ENCODE results near the gene CALN1.

Gene CALN1

DNA sequence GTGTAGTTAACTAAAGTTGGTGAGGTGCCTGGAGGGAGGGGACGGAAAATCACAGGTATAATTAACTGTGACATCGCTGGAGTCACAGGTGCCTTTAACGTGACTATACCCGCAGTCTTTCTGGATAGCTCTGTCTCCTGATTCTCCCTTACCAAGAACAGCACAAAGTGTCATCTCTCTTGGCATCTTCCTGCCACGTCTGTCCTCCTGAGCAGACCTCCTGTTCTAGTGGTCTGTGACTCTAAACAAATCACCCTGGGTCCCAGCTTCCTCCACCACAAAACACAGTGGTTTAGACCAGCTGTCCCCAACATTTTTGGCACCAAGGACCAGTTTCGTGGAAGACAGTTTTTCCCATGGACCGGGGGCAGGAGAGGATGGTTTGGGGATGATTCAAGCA lies 90.5 kb downstream of the CALN1 start:
- DNase-seq: no peak

DNA sequence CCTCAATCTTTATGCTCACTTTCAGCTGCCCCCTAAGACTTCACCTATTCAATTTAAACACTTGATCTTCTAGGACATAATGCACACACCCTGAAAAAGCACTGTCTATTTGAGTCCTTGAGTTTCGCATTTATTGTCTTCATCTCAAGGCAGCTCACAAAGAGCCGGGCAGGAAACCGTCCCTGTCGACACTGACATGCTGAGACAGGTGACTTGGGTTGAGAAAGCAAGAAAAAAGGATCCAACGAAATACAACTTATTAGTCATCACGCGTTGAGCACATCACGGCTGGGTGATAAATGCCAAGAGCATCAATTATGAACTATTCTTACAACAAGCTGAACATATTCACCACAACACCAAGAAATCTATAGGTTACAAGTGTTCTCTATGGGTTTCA lies 91.1 kb downstream of the CALN1 start:
- no peak for DNase-seq

DNA sequence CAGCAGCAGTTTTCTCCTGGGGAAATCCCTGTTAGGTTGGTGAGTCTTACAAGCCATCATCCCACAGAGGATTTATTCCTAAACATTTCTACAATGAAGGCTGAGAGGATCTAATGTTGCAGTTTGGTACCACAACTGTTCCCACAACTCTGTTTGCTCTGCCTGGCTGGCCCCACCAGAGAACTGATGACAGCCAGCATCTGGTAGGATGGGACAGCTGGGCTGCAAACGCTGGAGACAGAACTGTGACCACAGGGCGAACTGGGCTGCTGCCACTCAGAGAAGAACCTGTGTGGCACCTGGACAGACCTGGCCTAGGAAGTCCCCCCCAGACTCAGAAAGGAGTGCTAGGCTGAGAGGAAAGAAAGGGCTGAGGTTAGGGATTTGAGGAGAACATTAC lies 94.8 kb downstream of the CALN1 start:
- DNase-seq: no peak

DNA sequence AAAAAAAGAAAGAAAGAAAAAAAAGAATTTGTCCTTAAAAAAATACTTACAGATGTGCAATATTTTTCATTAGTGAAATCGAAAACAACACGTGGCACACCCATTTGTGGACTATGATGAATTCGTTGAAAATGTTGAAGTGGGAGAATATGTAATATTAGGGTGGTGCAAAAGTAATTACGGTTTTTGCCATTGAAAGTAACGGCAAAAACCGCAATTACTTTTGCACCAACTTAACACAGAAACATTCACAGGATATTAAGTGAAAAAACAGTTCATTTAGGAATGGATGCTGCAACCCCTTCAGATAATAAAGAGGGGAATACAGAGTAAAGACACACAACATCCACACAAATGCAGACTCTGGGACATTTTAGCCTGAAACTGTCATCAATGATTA lies 96.0 kb downstream of the CALN1 start:
- DNase-seq: no peak

DNA sequence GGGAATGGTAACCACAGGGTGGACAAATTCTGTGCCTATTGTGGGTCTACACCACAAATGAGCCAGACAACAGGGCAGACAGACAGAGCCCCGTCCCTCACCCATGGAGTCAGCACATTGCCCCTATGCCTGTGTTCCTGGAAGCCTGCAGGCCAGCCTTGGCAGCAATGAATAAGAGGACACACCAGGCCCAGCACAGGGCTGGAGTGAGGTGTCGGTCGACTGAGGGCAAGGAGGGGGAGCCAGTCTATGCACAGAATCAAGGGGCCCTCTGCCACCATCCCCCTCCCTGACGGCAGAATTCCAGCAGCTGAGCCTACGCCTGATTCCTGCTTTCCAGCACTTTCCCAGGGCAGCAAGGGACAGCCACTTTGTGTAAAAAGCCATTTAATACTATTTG lies 98.2 kb downstream of the CALN1 start:
- DNase-seq: no peak

DNA sequence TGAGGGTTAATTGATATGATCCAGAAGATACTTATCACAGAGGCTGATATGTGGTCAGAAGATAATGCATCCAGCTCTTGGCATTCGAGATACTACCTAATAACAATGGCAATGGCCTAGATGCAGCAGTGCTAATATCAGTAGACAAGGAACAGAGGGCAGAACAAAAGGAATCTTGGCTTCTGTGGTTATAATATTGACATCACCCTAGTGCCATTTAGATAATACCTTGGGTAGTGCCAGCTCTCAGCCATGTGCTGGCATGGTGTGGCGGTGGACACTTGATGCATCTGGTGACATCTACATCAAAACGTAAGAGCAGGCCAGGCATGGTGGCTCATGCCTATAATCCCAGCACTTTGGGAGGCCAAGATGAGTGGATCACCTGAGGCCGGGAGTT lies 101.8 kb downstream of the CALN1 start:
- DNase-seq: no peak

DNA sequence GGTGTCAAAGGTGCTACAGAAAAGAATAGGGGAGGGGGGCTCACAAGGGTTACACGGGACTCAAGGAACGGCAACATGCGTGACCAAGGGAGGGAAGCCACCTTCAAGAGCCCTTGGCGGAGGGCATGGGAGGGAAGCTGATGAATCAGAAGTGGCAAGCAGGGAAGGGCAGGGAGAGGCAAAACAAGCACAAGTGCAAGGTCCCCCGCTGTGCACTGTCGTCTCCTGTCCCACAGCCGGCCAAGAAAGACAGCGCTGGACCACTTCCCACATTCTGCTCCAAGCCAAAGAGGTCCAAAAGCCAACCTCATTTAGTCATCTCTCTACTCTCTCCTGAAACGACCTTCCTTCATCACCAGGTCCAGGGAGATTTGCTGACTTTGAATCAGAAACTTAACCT lies 102.7 kb downstream of the CALN1 start:
- DNase-seq: no peak

DNA sequence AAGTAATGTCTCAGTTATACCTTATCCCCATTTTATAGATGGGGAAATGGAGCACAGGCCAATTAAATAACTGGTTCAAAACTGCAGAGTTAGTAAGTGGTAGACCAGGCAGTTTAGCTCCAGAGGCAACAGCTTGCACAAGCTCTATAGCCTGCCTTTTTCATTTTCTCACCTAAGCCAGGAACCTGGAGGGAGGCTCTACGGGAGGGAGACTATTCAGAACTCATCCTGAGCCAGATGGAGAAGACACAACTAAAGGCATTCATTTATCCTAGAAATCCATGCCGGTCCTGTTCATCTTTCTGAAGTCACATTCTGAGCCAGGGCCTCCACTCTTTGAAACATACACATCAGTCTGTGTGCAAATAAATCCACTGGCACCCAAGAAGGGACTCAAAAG lies 103.2 kb downstream of the CALN1 start:
- DNase-seq: no peak

DNA sequence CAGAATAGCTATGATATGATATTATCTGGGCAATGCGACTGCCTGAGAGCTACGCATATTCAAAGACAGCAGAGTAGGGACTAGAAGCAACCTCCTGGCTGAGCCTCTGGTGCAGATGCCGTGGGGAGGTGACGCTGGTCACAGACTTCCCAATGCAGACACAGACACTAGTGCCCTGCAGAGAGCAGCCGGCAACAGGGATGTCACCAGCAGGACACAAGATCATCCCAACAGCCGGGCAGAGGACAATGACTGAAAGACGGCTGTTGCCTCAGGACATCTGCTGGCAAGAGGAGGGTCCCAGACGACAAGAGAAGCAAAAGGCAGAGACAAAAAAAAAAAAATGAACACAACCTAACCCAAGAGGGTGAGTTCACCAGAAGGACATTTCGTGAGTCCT lies 104.6 kb downstream of the CALN1 start:
- DNase-seq: no peak

DNA sequence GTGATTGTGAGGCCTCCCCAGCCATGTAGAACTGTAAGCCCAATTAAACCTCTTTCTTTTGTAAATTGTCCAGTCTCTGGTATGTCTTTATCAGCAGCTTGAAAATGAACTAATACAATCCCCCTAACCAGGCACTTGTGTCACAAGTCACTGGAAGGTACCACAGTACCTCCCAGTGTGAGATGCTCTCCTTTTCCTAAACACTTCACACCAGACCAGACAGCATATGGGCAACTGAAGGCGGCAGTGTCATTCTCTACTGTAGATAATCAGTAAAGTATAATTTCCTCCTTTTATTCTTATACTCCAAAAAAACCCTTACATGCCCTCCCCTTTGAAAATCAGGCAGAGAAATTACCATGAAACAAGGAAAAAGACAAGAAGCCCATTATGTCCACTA lies 113.2 kb downstream of the CALN1 start:
- DNase-seq: no peak

DNA sequence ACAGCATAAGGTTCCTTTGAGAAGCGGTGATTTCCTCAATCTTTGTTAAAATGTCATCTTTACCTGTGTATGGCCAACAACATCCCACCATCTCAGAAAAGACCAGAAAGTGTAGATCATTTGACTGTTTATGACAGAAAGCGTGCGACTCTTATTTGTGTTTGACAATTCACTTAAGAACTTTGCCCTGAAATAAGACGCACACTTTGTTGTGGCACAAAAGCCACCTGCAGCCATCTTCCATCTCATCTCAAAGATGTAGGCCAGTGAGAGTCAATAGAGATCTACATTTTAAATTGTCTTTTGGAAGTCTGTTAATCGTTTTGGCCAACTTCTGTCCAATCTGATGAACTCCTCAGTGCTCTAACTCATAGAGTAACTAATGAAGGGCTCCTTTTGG lies 114.0 kb downstream of the CALN1 start:
- no peak for DNase-seq

DNA sequence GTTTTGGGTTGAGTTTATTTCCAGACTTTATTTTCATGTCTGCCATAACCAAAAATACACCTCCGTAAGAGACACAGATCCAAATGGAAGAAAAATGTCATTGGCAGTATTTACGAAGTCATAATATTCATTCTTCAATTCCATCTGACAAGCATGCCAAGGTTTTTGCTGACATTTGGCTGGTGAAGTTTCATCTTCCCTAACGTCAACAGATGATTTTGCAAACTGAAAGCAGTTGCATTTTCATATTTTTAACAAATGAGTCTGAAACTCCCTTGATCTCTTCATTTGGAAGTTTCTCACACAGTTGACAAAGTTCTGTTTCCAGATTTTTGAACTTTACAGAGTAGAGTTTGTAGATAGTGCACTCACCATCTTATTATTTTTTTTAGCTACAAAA lies 114.5 kb downstream of the CALN1 start:
- no peak for DNase-seq

DNA sequence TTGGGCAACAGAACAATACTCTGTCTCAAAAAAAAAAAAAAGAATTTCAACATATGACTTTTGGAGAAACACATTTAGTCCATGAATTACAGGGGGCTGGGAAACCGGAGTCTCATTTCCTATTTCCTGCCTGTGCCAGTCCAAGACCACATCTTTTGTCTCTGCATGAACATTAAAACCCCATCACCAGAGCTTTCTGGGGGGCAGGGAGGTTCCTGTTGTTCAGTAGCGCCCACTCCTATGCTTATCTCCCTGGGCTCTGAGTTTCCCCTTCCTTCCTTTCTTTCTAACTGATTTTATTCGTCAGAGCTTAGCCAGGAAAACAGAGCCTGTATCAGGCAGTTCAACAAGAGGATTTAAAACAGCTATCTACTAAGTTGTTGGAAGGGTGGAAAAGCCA lies 119.3 kb downstream of the CALN1 start:
- DNase-seq: no peak

DNA sequence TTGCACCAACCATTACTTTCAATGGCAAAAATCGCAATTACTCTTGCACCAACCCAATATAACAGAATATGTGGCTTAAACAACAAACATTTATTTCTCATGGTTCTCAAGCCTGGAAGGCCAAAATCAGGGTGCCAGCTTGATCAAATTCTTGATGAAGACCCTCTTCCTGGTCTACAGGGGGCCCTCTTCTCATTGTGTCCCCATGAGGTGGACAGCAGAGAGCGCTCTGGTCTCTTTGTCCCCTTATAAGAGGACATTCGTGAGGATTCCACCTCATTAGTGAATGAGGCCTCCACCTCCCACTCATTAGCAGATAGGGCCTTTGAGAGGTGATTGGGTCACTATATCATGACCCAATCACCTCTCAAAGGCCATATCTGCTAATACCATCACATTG lies 120.0 kb downstream of the CALN1 start:
- DNase-seq: no peak

DNA sequence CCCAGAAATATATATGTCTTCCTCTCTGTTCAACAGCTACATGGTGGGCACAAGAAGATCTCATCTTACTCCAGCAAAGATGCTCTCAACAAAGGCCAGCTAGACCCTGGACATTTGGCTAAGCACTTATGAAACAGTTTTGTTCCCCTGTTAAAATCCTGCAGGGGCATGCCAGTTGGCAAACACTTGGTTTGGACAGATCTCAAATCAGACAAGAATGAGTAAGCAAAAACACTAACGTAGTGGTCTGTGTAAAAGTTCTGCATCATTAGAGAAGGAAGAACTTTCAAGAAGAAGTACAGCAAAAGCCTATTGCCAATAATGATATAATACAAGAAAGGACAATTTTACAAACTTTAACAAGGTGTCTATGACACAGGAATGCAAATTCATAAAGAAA lies 125.6 kb downstream of the CALN1 start:
- DNase-seq: no peak

DNA sequence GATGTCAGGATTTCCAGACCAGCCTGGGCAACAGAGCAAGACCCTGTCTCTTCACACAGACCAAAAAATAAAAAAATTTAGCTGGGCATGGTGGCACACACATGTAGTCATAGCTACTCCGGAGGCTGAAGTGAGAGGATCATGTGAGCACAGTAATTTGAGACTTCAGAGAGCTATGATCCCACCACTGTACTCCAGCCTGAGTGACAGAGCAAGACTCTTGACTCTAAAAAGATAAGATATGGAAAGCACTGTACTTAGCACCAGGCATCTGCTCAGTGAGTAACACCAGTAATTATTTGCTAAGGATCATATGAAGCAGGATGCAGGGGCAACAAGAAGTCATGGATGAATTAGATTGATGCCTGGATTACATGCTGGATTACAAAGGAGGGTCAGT lies 128.8 kb downstream of the CALN1 start:
- DNase-seq: no peak

DNA sequence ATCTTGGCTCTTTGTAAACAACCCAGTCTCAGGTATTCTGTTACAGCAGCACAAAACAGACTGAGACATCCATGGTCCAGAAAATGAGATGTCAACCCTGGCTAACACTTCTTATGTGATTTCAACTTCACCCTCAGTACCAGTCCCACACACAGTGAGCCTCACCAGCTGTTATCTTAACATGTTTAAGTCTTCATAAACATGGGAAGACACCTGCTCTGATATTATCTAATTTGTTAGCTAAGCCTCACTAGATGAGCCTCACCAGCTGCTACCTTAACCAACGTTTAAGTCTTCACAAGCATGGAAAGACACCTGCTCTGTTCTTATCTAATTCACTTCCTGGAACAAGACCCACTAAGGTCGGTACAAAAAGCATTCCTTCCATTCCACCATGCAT lies 130.8 kb downstream of the CALN1 start:
- DNase-seq: no peak

DNA sequence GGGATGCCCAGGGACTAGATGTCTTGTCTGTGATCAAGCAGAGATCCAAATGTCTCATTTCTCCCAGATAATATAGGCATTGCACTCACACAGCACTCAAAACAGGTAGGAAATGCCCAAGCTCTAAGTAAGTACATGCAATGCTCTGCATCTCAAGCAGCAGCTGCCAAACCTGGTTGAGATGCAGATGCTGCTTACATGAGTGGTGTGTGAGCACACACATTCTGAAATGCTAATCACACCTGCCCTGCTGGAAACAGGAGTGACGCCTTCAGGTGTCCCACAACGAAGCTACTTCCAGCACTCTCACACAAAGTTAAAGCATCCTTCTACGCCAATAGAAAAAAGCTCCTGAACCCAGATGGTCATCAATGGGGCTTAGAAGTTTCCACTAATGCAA lies 132.9 kb downstream of the CALN1 start:
- DNase-seq: no peak

DNA sequence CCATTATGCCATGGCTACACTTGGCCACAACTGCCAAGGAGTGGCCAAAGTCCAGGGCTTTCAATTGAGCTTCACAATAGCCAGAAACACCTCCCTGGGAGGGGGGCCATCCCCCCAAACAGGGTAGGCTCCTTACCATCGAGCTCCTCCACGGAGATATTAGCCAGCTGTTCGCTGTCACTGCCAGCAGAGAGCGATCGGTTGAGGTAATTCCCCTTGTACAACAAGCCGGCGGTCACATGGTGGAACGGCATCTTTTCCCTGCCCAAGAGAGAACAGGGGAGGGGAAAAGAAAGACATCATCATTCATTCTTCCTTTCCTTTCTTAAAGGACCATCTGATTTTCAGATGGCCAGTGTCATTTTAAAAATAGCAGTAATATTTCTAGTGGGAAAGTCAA lies 133.6 kb downstream of the CALN1 start:
- no peak for DNase-seq

DNA sequence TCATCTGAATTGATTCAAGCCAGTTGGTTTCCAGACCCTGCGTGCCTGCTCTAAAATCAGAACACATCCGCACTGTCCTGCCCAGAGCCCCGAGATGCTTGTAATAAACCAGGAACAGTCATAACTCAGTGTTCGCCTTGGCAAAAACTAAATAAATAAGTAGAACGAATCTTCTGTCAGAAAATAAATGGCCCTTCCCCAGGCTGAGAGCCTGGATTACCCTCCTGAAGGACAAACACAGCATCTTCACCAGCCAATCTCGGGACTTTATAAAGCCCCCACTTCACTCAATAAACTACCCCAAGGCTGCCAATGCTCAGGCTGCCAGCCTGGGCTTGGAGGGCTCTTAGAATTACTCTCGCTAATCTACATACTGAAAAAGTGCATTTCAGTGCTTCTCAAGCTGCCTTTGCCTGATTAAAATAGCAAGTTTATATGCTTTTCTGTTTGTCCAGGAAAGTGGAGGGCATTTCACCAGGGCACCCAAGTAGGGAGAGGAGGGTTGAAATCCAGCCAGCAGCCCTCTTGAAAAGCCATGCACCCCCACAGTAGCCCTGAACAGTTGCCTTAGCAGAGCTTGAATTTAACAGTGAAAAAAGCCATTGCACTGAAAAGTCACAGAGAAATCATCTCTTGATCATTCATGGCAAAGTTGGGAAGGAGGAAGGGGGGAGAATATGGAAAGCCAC lies 136.6 kb downstream of the CALN1 start:
- no peak for DNase-seq

DNA sequence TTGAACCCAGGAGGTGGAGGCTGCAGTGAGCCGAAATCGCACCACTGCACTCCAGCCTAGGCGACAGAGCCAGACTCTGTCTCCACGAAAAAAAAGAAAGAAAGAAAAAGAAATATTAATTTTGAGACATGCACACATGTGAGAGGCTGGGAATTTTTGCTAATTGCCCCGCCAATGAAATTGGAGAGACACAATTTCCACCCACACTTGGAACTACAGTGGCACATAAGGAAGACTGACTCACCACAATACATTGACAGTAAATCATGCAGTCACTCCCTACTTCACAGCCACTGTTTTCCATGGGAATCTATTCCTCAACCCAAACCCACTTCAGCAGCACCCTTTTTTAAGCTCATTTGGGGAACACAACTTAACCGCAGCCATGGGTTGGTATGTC lies 139.7 kb downstream of the CALN1 start:
- DNase-seq: no peak

DNA sequence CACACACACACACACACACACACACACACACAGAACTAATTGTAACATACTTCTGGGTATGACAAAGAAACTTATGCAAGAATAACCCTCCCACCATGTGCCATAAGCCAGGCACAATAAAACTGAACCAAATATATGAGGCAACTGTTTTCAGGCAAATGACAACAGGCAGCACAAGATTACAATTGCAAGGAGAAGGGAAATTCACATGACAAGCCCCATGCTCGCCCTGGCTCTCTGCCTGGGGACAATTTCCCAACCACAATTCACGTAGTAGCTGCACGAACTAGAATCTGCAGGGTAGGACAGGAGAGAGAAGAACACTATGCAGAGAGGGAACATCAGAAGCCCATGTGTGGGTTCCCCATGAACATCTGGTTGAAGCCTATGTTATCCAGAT lies 143.3 kb downstream of the CALN1 start:
- no peak for DNase-seq

DNA sequence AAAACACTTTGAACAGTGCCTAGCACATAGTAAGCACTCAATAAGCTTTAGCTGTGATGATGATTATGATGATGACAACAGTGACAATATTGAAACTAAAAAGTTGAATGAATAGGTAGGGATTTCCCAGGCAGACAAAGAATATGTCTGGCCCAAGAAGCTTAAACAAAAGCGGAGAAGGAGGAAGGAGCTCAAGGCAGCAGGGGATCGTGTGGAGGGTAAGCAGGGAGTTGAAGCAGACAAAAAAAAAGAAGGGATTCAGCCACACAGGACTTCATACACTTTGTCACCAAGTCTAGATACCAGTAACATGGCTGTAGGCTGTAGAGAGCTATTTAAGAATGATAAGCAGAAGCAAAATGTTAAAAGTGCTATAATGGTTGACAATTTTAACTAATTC lies 144.0 kb downstream of the CALN1 start:
- no peak for DNase-seq

DNA sequence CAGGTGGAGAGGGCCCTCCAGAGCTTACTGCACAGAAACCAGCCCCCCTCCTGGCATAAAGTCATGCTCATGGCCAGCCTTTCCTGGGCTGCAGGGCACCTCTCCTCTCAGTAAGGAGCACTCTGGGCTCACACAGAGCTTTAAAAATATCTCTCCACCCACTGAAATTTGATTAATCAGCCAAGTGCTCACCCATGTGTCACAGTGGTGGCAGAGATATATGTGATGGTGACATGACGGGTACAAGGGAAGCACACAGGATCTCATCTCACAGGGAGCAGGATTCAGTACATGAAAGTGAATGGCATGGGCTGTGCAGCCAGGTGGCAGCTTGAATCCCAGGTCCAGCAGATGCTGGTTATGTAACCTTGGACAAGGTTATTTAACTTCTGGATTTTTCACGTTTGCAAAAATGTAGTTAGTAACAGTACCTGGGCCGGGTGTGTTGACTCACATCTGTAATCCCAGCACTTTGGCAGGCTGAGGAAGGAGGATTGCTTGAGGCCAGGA lies 144.8 kb downstream of the CALN1 start:
- DNase-seq: no peak

DNA sequence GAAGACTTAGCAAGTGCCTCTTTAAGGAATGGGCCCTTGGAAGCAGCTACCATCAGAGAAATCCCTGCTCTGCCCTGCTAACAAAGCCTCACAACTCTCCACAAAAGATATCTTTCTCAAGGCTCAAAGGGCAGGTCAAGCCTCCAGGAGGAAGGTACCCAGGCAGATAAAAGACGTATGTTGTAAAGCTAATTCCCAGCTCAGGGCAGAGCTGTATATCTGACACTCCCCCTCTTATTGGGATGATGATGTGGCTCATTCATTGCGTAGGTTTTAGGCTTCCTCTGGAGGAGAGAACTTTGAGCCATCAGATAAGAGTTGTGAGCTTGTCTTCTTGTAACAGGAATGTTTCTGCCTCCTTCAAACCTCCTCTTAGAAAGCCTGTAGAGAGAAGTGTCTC lies 145.4 kb downstream of the CALN1 start:
- no peak for DNase-seq

Measured in activated CD8-positive, alpha-beta memory T cell treated with anti-CD3 and anti-CD28 coated beads, Interleukin-2, amount 50 U/mL, for 48 hours (primary cell).